NCI-H82 treated with DMSO at 0.1 percent for 48 hours (cell line): ENCODE data around the gene STAT1.

Experiments
- DNase-seq: peaks from one replicate; lab custom pipeline; 2025; ENCODE audit not compliant: unreplicated experiment; lab: John Stamatoyannopoulos, UW

The STAT1 gene

DNA sequence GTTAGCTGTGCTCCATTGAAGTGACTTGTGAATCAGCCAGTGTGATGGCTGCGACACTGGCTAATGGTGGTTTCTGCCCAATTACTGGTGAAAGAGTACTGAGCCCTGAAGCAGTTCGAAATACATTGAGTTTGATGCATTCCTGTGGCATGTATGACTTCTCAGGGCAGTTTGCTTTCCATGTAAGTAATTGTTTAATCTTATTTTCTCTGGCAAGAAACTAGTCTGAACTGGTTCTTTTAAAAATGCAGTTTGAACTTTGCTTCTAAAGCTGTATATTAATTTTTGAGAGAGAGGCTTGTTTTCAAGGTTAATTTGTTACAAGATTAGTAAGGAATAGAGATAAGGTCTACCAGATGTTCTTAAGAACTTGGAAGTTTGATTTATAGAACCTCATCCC is 86.7 kb downstream of the STAT1 start:
- no peak for DNase-seq

DNA sequence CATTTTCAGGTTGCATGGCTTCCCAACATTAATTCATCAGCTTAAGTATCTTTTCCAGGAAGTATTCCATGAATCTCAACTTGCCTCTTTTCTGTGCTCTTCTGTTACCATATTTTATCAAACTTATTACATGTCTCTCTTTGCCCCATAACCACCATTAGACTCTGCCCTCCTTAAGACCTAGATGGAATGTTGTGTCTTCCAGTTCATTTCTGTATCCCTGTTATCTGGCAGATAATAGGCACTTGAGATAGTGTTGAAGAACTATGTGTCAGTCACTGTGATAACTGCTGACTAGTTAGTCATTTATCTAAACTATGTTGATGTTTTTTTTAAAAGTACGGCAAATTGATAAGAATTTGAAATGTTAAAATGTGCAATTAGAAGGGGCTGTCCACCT is 91.6 kb downstream of the STAT1 start:
- DNase-seq, result no peak

DNA sequence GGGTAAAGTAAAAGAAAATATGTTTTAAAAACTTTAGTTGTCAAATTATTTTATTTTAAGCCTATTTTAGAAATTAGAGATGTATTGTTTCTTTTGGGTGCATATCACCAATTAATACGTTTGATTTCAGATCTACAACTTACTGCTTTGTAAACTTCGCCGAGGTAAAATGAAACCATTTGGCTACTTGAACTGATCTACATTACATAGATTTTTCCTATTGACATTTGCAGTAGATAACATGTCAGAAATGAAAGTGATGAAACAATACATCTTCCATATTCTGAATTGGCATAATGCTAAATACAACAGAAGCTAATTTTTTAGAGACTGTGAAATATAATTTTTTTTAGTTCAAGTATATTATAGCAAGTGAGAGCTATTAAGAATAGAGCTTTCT is 93.9 kb downstream of the STAT1 start:
- no peak for DNase-seq
